Endometrial microvascular endothelial cells (primary cell): ENCODE measurements around the gene FAM25C. TPM values are rescaled to one million over a fixed set of nuclear protein-coding genes. Genes with fewer than 3 reads are reported as not detected.
"Not testable (repeated sequence)": the region's sequence is repeated elsewhere in the genome, so short reads cannot be mapped to it uniquely, and the experiment has no call there.

Source experiments
- in situ Hi-C: cut with HindIII; loops from 2 replicates; pipeline ENCODE4 v1.10.0; 2017; ENCODE audit warnings: low sequenced_read_pairs, low pct_unique_long_range_greater_than_20kb; ENCODE audit errors: inconsistent ontology term
- total RNA-seq: library from RNA; depleted of rRNA; stranded (reverse); fragments of >200 nt; gene quantifications from one replicate; pipeline ENCODE4 v1.2.3, GENCODE V29; 2015; ENCODE audit errors: inconsistent ontology term

Gene FAM25C
- not detected for total RNA-seq

GRCh38 chr10:47999691-48000090 is at the start of gene FAM25C:
Gene FAM25C, minus strand, starts transcription at chr10:47999791. Its CDS starts 26 bp downstream, at chr10:47999765.
- in situ Hi-C loops = not testable (repeated sequence)

GRCh38 chr10:48044557-48044956 is 45.0 kb upstream of the FAM25C start:
- in situ Hi-C loops = not testable (repeated sequence)

- in situ Hi-C loops = not testable (repeated sequence)
These were observed 31.8 kb upstream of the FAM25C start for GRCh38 chr10:48031390-48031789.

GRCh38 chr10:48002306-48002705 is 2.7 kb upstream of the FAM25C start:
- in situ Hi-C loops = not testable (repeated sequence)

GRCh38 chr10:47994045-47994444 is 5.5 kb downstream of the FAM25C start:
- in situ Hi-C loops = not testable (repeated sequence)

- in situ Hi-C loops = not testable (repeated sequence)
These were observed 7.0 kb downstream of the FAM25C start for GRCh38 chr10:47992560-47992959.

- in situ Hi-C loops = not testable (repeated sequence)
These were observed 7.9 kb downstream of the FAM25C start for GRCh38 chr10:47991706-47992105.

- in situ Hi-C loops = not testable (repeated sequence)
These were observed 9.5 kb downstream of the FAM25C start for GRCh38 chr10:47990097-47990496.

- in situ Hi-C loops = not testable (repeated sequence)
These were observed 10.0 kb downstream of the FAM25C start for GRCh38 chr10:47989542-47989950.

- in situ Hi-C loops = not testable (repeated sequence)
These were observed 10.7 kb downstream of the FAM25C start for GRCh38 chr10:47988718-47989541.

- in situ Hi-C loops = not testable (repeated sequence)
These were observed 11.6 kb downstream of the FAM25C start for GRCh38 chr10:47987952-47988351.

GRCh38 chr10:47986413-47987230 is 13.0 kb downstream of the FAM25C start:
- in situ Hi-C loops = not testable (repeated sequence)

GRCh38 chr10:47975409-47975808 is 24.2 kb downstream of the FAM25C start:
- in situ Hi-C loops = not testable (repeated sequence)

- in situ Hi-C loops = not testable (repeated sequence)
These were observed 26.5 kb downstream of the FAM25C start for GRCh38 chr10:47973131-47973530.

GRCh38 chr10:47972077-47972476 is 27.5 kb downstream of the FAM25C start:
- in situ Hi-C loops = not testable (repeated sequence)

- in situ Hi-C loops = not testable (repeated sequence)
These were observed 28.0 kb downstream of the FAM25C start for GRCh38 chr10:47971598-47971997.

GRCh38 chr10:47970047-47970446 is 29.5 kb downstream of the FAM25C start:
- in situ Hi-C loops = not testable (repeated sequence)

- in situ Hi-C loops = not testable (repeated sequence)
These were observed 30.6 kb downstream of the FAM25C start for GRCh38 chr10:47968988-47969387.

GRCh38 chr10:47964280-47965063 is 35.1 kb downstream of the FAM25C start:
- in situ Hi-C loops = not testable (repeated sequence)
